Gastroesophageal sphincter (tissue), 3 donors: ENCODE measurements around the gene UHMK1.

Experiments used
- CTCF ChIP-seq, 4 experiments: fragments of 200-600 bp in 2 of 4; fragments of 450-650 bp in 2 of 4; sonication (generic) in 1 of 4; IDR thresholded peaks; one replicate each; pipeline ENCODE4 v1.5.1; 2017 to 2019; ENCODE audit warnings: antibody characterized with exemption in 4 of 4, mild to moderate bottlenecking in 2 of 4, moderate library complexity in 2 of 4
- EP300 ChIP-seq: sonication (generic); formaldehyde crosslinking; IDR thresholded peaks from one replicate; pipeline ENCODE4 v1.6.1; 2017; ENCODE audit warnings: antibody characterized with exemption, mild to moderate bottlenecking
- POLR2AphosphoS5 ChIP-seq: sonication (generic); formaldehyde crosslinking; IDR thresholded peaks from one replicate; pipeline ENCODE4 v1.6.1; 2017; ENCODE audit warnings: antibody characterized with exemption

GRCh38 chr1:162485236-162485635 lies 12.4 kb upstream of the UHMK1 start:
- no peak for TF ChIP-seq POLR2AphosphoS5
- no peak for TF ChIP-seq CTCF (IDR thresholded peaks at IDR 0.05)
- no peak for TF ChIP-seq EP300
